ENCODE measurements around the gene CHGA. TPM values are rescaled to one million over a fixed set of nuclear protein-coding genes. Genes with fewer than 3 reads are reported as not detected.

CHGA gene
- total and polyA plus RNA-seq, 7 donors, result 0.04 to 0.87 (median 0.15) TPM; not detected in 3

DNA sequence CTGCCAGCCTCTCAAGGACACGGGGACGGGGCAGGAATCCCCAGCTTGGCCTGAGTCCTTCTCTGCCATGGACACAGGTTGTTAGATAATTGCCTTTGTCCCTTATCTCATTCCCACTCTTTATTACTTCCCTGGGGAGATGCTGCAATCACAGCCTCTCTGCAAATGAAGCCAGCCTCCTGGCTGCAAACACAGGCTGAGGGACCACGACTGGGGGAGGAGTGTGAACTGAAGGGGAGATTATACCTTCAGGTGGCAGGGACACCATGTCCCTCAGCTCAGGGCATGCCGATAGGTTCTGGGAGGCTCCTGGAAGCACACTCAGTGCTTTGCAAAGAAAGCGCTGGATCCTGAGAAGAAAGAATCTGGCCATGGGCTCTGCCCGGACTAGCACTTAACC lies 16.1 kb upstream of the CHGA start:
- intact Hi-C loops (cut with DNase I), result no loop called here
- Histone ChIP-seq H3K4me1 (no peaks in the 10 kb centered on the region), H3K27ac (no peak overlapping the region), H3K36me3 (ENCODE audit: insufficient read depth in 1 of 2, low read depth in 1 of 2) (no peaks in the 10 kb centered on the region), H3K4me3 (no peak overlapping the region), H3K27me3 (ENCODE audit: insufficient read depth in 3 of 3, low read length in 2 of 3) (peaks cover 0 to 18% (median 8%) of the 10 kb centered on the region in 3 donors), H3K9me3 (no peaks in the 10 kb centered on the region)
- DNase-seq, result no peak
- ATAC-seq, result no peak
- 30 to 53% (median 31%) methylated on average over 4 to 6 of the region's 6 CpGs for WGBS, 3 donors
- TF ChIP-seq, protein P1, sequence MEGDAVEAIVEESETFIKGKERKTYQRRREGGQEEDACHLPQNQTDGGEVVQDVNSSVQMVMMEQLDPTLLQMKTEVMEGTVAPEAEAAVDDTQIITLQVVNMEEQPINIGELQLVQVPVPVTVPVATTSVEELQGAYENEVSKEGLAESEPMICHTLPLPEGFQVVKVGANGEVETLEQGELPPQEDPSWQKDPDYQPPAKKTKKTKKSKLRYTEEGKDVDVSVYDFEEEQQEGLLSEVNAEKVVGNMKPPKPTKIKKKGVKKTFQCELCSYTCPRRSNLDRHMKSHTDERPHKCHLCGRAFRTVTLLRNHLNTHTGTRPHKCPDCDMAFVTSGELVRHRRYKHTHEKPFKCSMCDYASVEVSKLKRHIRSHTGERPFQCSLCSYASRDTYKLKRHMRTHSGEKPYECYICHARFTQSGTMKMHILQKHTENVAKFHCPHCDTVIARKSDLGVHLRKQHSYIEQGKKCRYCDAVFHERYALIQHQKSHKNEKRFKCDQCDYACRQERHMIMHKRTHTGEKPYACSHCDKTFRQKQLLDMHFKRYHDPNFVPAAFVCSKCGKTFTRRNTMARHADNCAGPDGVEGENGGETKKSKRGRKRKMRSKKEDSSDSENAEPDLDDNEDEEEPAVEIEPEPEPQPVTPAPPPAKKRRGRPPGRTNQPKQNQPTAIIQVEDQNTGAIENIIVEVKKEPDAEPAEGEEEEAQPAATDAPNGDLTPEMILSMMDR (IDR thresholded peaks at IDR 0.05), result no peak

DNA sequence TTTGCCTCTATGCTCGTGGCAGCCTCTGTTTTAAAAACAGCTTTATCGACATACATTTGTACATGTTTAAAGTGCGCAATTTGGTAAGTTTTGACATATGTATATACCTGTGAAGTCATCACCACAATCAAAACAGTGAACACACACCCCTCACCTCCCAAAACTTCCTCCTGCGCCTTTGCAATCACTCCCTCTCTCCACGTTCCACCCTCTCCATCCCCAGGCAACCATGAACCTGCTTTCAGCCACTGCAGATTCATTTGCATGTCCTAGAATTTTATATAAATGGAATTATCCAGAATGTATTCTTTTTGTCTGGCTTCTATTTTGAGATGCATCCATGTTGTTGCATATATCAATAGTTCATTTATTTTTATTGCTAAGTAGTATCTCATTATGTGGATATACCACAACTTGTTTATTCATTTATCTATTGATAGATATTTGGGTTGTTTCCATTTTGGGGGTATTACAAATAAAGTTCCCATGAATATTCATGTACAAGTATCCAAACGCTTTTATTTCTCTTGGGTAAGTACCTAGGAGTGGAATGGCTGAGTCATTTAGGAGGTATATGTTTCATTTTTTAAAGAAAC lies 15.5 kb upstream of the CHGA start:
- intact Hi-C loops (cut with DNase I), result no loop called here
- Histone ChIP-seq H3K9me3 (no peaks in the 10 kb centered on the region), H3K27me3 (ENCODE audit: insufficient read depth in 3 of 3, low read length in 2 of 3) (peaks cover 0 to 12% (median 4%) of the 10 kb centered on the region in 3 donors), H3K36me3 (ENCODE audit: insufficient read depth in 1 of 2, low read depth in 1 of 2) (no peaks in the 10 kb centered on the region), H3K4me3 (no peak overlapping the region), H3K27ac (no peak overlapping the region), H3K4me1 (no peaks in the 10 kb centered on the region)
- ATAC-seq, result no peak
- 71 to 75% (median 72%) methylated on average over 6 of the region's 6 CpGs for WGBS, 3 donors
- TF ChIP-seq, protein P1 (IDR thresholded peaks at IDR 0.05), result no peak
- no peak for DNase-seq

DNA sequence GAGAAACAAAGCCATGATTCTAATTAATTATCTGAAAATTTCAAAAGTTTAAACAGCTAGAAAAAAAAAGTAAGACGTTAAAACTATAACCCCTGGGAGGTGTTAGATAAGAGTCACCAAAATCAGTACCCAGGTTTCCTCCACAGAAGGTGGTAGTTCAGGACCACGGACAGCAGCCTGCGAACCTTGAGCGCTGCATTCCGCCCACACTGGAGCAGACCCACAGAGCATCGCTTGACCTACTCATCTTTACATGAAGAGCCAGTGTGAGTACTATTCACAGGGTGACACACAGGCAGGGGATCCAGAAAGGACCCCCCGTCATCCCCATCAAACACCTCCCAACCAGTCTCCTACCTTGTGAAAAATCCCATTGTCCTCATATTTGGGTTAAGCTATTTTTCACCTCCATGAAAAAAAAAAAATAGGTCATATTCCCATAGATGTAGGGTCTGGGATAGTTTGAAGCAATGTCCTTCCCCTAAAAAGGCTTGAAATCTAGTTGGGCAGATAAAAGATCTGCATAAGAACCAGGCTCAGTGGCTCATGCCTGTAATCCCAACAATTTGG lies 8.8 kb upstream of the CHGA start:
- Histone ChIP-seq H3K4me3 (no peak overlapping the region), H3K36me3 (ENCODE audit: insufficient read depth in 1 of 2, low read depth in 1 of 2) (no peaks in the 10 kb centered on the region), H3K9me3 (no peaks in the 10 kb centered on the region), H3K27me3 (ENCODE audit: insufficient read depth in 3 of 3, low read length in 2 of 3) (peaks cover 0 to 1% (median 0%) of the 10 kb centered on the region in 3 donors), H3K27ac (no peak overlapping the region), H3K4me1 (no peaks in the 10 kb centered on the region)
- TF ChIP-seq, protein P1 (IDR thresholded peaks at IDR 0.05), result no peak
- WGBS, 3 donors, result 5% methylated on average over 7 of the region's 7 CpGs
- intact Hi-C loops (cut with DNase I), result no loop called here
- ATAC-seq (no peak), DNase-seq (no peak)

GRCh38 chr14:92916201-92916600 lies 6.7 kb upstream of the CHGA start:
- TF ChIP-seq, protein P1 (IDR thresholded peaks at IDR 0.05), result no peak
- no peaks in the 10 kb centered on the region for H3K27me3 ChIP-seq (ENCODE audit: insufficient read depth in 3 of 3, low read length in 2 of 3)
- no peak overlapping the region for H3K27ac ChIP-seq
- WGBS, 3 donors, result 66 to 73% (median 71%) methylated on average over 4 of the region's 4 CpGs
- no peak for ATAC-seq
- H3K4me3 ChIP-seq, result no peak overlapping the region
- H3K4me1 ChIP-seq, result no peaks in the 10 kb centered on the region
- DNase-seq, result no peak
- intact Hi-C loops (cut with DNase I), result no loop called here
- no peaks in the 10 kb centered on the region for H3K9me3 ChIP-seq
- no peaks in the 10 kb centered on the region for H3K36me3 ChIP-seq (ENCODE audit: insufficient read depth in 1 of 2, low read depth in 1 of 2)
